IMR-90 (cell line): ENCODE results near the gene ATRX. TPM values are rescaled to one million over a fixed set of nuclear protein-coding genes. Genes with fewer than 3 reads are reported as not detected.

Experiments used
- ATAC-seq: fragments of 200-7000 bp; cut with Tn5 transposase; 2 replicates; pipeline ENCODE4 v1.9.1; 2020; ENCODE audit warnings: low read depth, mild to moderate bottlenecking, moderate library complexity
- BruUV-seq: library from RNA; stranded (reverse); fragments of 400-500 nt; replicated peaks from 2 replicates; lab custom pipeline; 2021; lab: Mats Ljungman, UMichigan
- CTCF ChIA-PET: fragments of 300-600 bp; formaldehyde crosslinking; extraction: SDS; loops from one replicate; lab custom pipeline; 2021; ENCODE audit warnings: antibody characterized with exemption; lab: Yijun Ruan, JAX
- POLR2A ChIA-PET: fragments of 300-600 bp; sonication (Branson Sonifier 250); formaldehyde crosslinking; loops from one replicate; lab custom pipeline; 2022; ENCODE audit warnings: antibody characterized with exemption; ENCODE audit not compliant: unreplicated experiment; lab: Charles Lee
- DNase-seq: peaks from one replicate; pipeline ENCODE4 v3.0.0; 2013
- H2AFZ ChIP-seq: replicated peaks from 2 replicates; pipeline ENCODE3; 2013; ENCODE audit warnings: low read length, mild to moderate bottlenecking; ENCODE audit not compliant: poor library complexity
- H2AK5ac ChIP-seq: 2 replicates; pipeline ENCODE4 v1.6.1; 2013; ENCODE audit warnings: low read depth, low read length, inconsistent platforms
- H2AK9ac ChIP-seq: replicated peaks from 2 replicates; pipeline ENCODE3; 2013; ENCODE audit warnings: mild to moderate bottlenecking, low read depth, low read length, moderate library complexity; ENCODE audit not compliant: poor library complexity
- H2BK120ac ChIP-seq: 2 replicates; pipeline ENCODE4 v1.6.1; 2013; ENCODE audit warnings: low read depth, low read length, inconsistent platforms
- H2BK15ac ChIP-seq: 3 replicates; pipeline ENCODE4 v1.6.1; 2013; ENCODE audit warnings: low read depth, low read length, inconsistent platforms
- H2BK20ac ChIP-seq: 2 replicates; pipeline ENCODE4 v1.6.1; 2013; ENCODE audit warnings: low read depth, mild to moderate bottlenecking, inconsistent platforms, low read length, moderate library complexity
- H2BK5ac ChIP-seq: 2 replicates; pipeline ENCODE4 v1.6.1; 2013; ENCODE audit warnings: mild to moderate bottlenecking, low read depth, low read length, inconsistent platforms; ENCODE audit not compliant: poor library complexity, severe bottlenecking
- H3K14ac ChIP-seq: replicated peaks from 2 replicates; pipeline ENCODE4 v1.6.1; 2013; ENCODE audit warnings: low read depth, low read length, inconsistent platforms
- H3K18ac ChIP-seq: 2 replicates; pipeline ENCODE4 v1.6.1; 2013; ENCODE audit warnings: low read depth, low read length, control low read depth
- H3K23ac ChIP-seq: 2 replicates; pipeline ENCODE4 v1.6.1; 2013; ENCODE audit warnings: low read depth, low read length, inconsistent platforms
- H3K27ac ChIP-seq: 2 replicates; pipeline ENCODE4 v1.5.1; 2013; ENCODE audit warnings: mild to moderate bottlenecking, control low read depth, low read length; ENCODE audit not compliant: insufficient read depth
- H3K27me3 ChIP-seq: 2 replicates; pipeline ENCODE4 v1.6.1; 2013; ENCODE audit warnings: low read length; ENCODE audit not compliant: control insufficient read depth, insufficient read depth
- H3K36me3 ChIP-seq: 2 replicates; pipeline ENCODE4 v1.6.1; 2013; ENCODE audit warnings: low read length, mixed read lengths; ENCODE audit not compliant: control insufficient read depth, insufficient read depth
- H3K4ac ChIP-seq: 2 replicates; pipeline ENCODE4 v1.6.1; 2013; ENCODE audit warnings: low read depth, low read length, inconsistent platforms
- H3K4me1 ChIP-seq: 2 replicates; pipeline ENCODE4 v1.6.1; 2013; ENCODE audit warnings: low read length, mixed read lengths; ENCODE audit not compliant: control insufficient read depth, insufficient read depth
- H3K4me2 ChIP-seq: 2 replicates; pipeline ENCODE4 v1.6.1; 2013; ENCODE audit warnings: low read depth, mild to moderate bottlenecking, control low read depth, low read length, moderate library complexity
- H3K4me3 ChIP-seq: 2 replicates; pipeline ENCODE4 v1.5.1; 2013; ENCODE audit warnings: low read depth, mild to moderate bottlenecking, control low read depth, low read length, moderate library complexity; ENCODE audit not compliant: insufficient read depth
- H3K56ac ChIP-seq: 2 replicates; pipeline ENCODE4 v1.6.1; 2013; ENCODE audit warnings: low read length, inconsistent platforms; ENCODE audit not compliant: insufficient read depth; ENCODE audit errors: extremely low read depth
- H3K79me1 ChIP-seq, 2 experiments: 2 replicates each; pipeline ENCODE4 v1.6.1; 2013; ENCODE audit warnings: low read length in 2 of 2, inconsistent platforms in 1 of 2, low read depth in 1 of 2
- H3K9ac ChIP-seq: 2 replicates; pipeline ENCODE4 v1.6.1; 2013; ENCODE audit warnings: low read depth, low read length, control low read depth
- H3K9me1 ChIP-seq: 2 replicates; pipeline ENCODE4 v1.6.1; 2013; ENCODE audit warnings: low read length, inconsistent platforms; ENCODE audit not compliant: insufficient read depth
- H3K9me3 ChIP-seq: 2 replicates; pipeline ENCODE4 v1.6.1; 2013; ENCODE audit warnings: low read length; ENCODE audit not compliant: control insufficient read depth, insufficient read depth
- H4K20me1 ChIP-seq: 2 replicates; pipeline ENCODE4 v1.6.1; 2013; ENCODE audit warnings: low read length, inconsistent platforms; ENCODE audit not compliant: insufficient read depth
- H4K5ac ChIP-seq: 2 replicates; pipeline ENCODE4 v1.6.1; 2013; ENCODE audit warnings: mild to moderate bottlenecking, low read depth, low read length, control low read depth
- H4K8ac ChIP-seq, 2 experiments: 2 replicates each; pipeline ENCODE4 v1.6.1; 2013; ENCODE audit warnings: low read depth in 2 of 2, low read length in 2 of 2, control low read depth in 1 of 2, inconsistent platforms in 1 of 2
- H4K91ac ChIP-seq: 2 replicates; pipeline ENCODE4 v1.6.1; 2013; ENCODE audit warnings: low read depth, low read length, inconsistent platforms; ENCODE audit not compliant: insufficient read depth
- BHLHE40 ChIP-seq: fragments of 150-350 bp; IDR thresholded peaks from 2 replicates; pipeline ENCODE4 v1.6.1; 2016; ENCODE audit warnings: mild to moderate bottlenecking, low read depth, low read length
- CEBPB ChIP-seq: IDR thresholded peaks from 2 replicates; pipeline ENCODE4 v1.6.1; 2012; ENCODE audit warnings: low read depth, low read length, improper control_type of control experiment
- CHD1 ChIP-seq: IDR thresholded peaks from 2 replicates; pipeline ENCODE4 v1.6.1; 2012; ENCODE audit warnings: low read depth, low read length, improper control_type of control experiment
- FOS ChIP-seq: fragments of 150-350 bp; IDR thresholded peaks from 2 replicates; pipeline ENCODE4 v1.6.1; 2016; ENCODE audit warnings: low read depth, low read length
- MAZ ChIP-seq: IDR thresholded peaks from 2 replicates; pipeline ENCODE4 v1.6.1; 2012; ENCODE audit warnings: low read depth, mild to moderate bottlenecking, low read length, improper control_type of control experiment, moderate library complexity, borderline replicate concordance
- RCOR1 ChIP-seq: IDR thresholded peaks from 2 replicates; pipeline ENCODE4 v1.6.1; 2012; ENCODE audit warnings: mild to moderate bottlenecking, low read length, improper control_type of control experiment; ENCODE audit not compliant: insufficient replicate concordance
- RFX5 ChIP-seq: IDR thresholded peaks from 2 replicates; pipeline ENCODE4 v1.8.0; 2012; ENCODE audit warnings: low read depth, mild to moderate bottlenecking, low read length, moderate library complexity
- WGBS, 2 experiments: methylation state at CpG; one replicate each; pipeline versions ENCODE4 v1.1.5 to v1.1.7; 2013; ENCODE audit warnings: missing lambda C conversion rate in 2 of 2; ENCODE audit not compliant: insufficient read length in 1 of 2; ENCODE audit errors: extremely low coverage in 2 of 2; 5-methylcytosine and 5-hydroxymethylcytosine counted together
- dilution Hi-C: fragments of 300-500 bp; cut with HindIII; formaldehyde crosslinking; loops from one replicate; pipeline ENCODE4 v1.14.3; 2018; ENCODE audit warnings: low sequenced_read_pairs; ENCODE audit not compliant: unreplicated experiment
- in situ Hi-C: fragments of 300-500 bp; cut with MboI; formaldehyde crosslinking; loops from 3 replicates; pipeline ENCODE4 v1.14.3; 2019; ENCODE audit warnings: low sequenced_read_pairs, inconsistent platforms, mixed read lengths
- intact Hi-C: fragments of 100-400 bp; cut with micrococcal nuclease; formaldehyde crosslinking; loops from 2 replicates; pipeline ENCODE4 v1.10.0; 2022
- polyA plus RNA-seq, 3 experiments: library from polyadenylated mRNA; depleted of rRNA; stranded (reverse); fragments of >200 nt; gene quantifications; 2 replicates each; pipeline ENCODE4 v1.2.3, GENCODE V29; 2012; ENCODE audit warnings: low replicate concordance in 1 of 3
- total RNA-seq: library from RNA; depleted of rRNA; stranded (reverse); fragments of >200 nt; gene quantifications from 2 replicates; pipeline ENCODE4 v1.2.3, GENCODE V29; 2012
- TF ChIP-seq, protein P1 (sequence below): conservative IDR thresholded peaks from 2 replicates; pipeline ENCODE4 v1.5.1; 2012; ENCODE audit warnings: mild to moderate bottlenecking, low read depth, low read length, improper control_type of control experiment

ATRX gene
- total and polyA plus RNA-seq, 2 of the 4 experiments (the other 2 are of a cell fraction), result 20.7 to 73.8 TPM

- TF ChIP-seq MAZ (no peak), BHLHE40 (no peak), CHD1 (no peak), RFX5 (no peak), RCOR1 (no peak), FOS (no peak), CEBPB (no peak)
- TF ChIP-seq, protein P1, sequence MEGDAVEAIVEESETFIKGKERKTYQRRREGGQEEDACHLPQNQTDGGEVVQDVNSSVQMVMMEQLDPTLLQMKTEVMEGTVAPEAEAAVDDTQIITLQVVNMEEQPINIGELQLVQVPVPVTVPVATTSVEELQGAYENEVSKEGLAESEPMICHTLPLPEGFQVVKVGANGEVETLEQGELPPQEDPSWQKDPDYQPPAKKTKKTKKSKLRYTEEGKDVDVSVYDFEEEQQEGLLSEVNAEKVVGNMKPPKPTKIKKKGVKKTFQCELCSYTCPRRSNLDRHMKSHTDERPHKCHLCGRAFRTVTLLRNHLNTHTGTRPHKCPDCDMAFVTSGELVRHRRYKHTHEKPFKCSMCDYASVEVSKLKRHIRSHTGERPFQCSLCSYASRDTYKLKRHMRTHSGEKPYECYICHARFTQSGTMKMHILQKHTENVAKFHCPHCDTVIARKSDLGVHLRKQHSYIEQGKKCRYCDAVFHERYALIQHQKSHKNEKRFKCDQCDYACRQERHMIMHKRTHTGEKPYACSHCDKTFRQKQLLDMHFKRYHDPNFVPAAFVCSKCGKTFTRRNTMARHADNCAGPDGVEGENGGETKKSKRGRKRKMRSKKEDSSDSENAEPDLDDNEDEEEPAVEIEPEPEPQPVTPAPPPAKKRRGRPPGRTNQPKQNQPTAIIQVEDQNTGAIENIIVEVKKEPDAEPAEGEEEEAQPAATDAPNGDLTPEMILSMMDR, result no peak
- Histone ChIP-seq H2BK120ac (no peak overlapping the region), H4K5ac (no peak overlapping the region), H2BK15ac (no peak overlapping the region), H3K4me3 (no peak overlapping the region), H2AK9ac (no peak overlapping the region), H4K91ac (no peak overlapping the region), H3K9me1 (no peaks in the 10 kb centered on the region), H2AK5ac (no peak overlapping the region), H3K56ac (no peak overlapping the region), H2BK5ac (no peak overlapping the region), H3K4me2 (no peak overlapping the region), H4K8ac (no peak overlapping the region), H3K14ac (no peak overlapping the region), H3K9ac (no peak overlapping the region), H3K27me3 (no peaks in the 10 kb centered on the region), H4K20me1 (no peaks in the 10 kb centered on the region), H3K36me3 (no peaks in the 10 kb centered on the region), H3K23ac (no peak overlapping the region), H3K79me1 (peaks cover 0 to 8% of the 10 kb centered on the region in 2 experiments; a peak in 1 of 4 replicates), H3K18ac (no peak overlapping the region), H3K9me3 (no peaks in the 10 kb centered on the region; the same call in 1 of the 2 replicates), H3K27ac (no peak overlapping the region), H2AFZ (no peak overlapping the region), H3K4ac (no peak overlapping the region), H2BK20ac (no peak overlapping the region), H3K4me1 (no peaks in the 10 kb centered on the region)
- dilution Hi-C loops (no loop called here), in situ Hi-C loops (no loop called here), intact Hi-C loops (no loop called here)
- no peak for DNase-seq
- ChIA-PET POLR2A (no interaction called here), CTCF (no interaction called here)
- no TSS peak for BruUV-seq
- no peak for ATAC-seq
- 67% methylated on average over 1 of the region's 7 CpGs; no CpG with 5 or more reads in 1 of the 2 experiments for WGBS, 2 experiments
Measured at GRCh38 chrX:77528034-77528433, 258.0 kb downstream of the ATRX start.
